Measurements from ENCODE around the gene HSBP1L1.

GRCh38 chr18:79965119-79965902, 868 bp downstream of the HSBP1L1 start:
- TF ChIP-seq POLR2A (IDR thresholded peaks at IDR 0.05; ENCODE audit: low read length), result no peak
- no peak for TF ChIP-seq GATA1 (IDR thresholded peaks at IDR 0.05; ENCODE audit: low read depth, low read length)
